Measurements from ENCODE around the gene PRPF38A. TPM values are rescaled to one million over a fixed set of nuclear protein-coding genes. Genes with fewer than 3 reads are reported as not detected.

Gene PRPF38A
- total and polyA plus RNA-seq, 2 donors (not counting 3 experiments of a cell fraction or from before 2014, with no cell fraction given), result 16.0 to 42.0 TPM

DNA sequence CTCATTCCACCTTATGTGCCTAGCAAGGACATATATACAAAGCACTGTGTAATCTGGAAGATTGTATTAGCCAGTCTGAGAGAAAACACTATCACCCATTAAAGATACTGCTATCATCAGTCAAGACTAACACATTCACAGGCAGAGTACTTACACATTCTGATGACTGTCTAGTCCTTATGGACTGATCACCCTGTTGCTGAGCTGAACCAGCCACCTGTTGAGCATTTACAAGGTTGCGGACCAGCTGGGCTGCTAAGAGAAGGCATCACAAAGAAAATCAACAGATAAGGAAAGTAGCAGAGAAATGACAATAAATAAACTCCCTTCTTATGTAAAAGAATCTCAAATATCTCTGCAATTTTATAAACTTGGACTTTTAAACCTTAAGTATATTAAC is 30.8 kb downstream of the PRPF38A start:
- intact Hi-C loops (cut with micrococcal nuclease) (no loop called here), dilution Hi-C loops (cut with MboI; ENCODE audit: extremely low pct_ligation_motif_present, low sequenced_read_pairs) (no loop called here)
- Histone ChIP-seq H3K27ac (ENCODE audit: insufficient read depth, low read depth, low read length) (no peak overlapping the region), H3K79me2 (ENCODE audit: control insufficient read depth, insufficient read depth, low read length) (no peaks in the 10 kb centered on the region), H2AFZ (ENCODE audit: low read depth, low read length) (no peak overlapping the region), H3K9me1 (replicated peaks; ENCODE audit: control insufficient read depth, extremely low read depth, insufficient read depth, low read length) (no peaks in the 10 kb centered on the region), H3K4me2 (ENCODE audit: insufficient read depth, low read length) (no peak overlapping the region), H3K36me3 (ENCODE audit: control insufficient read depth in 2 of 2, extremely low read depth in 1 of 2, insufficient read depth in 2 of 2, low read length in 2 of 2) (peaks cover 5 to 8% of the 10 kb centered on the region in 2 experiments), H3K9me3 (replicated peaks; ENCODE audit: control insufficient read depth, insufficient read depth, low read length) (no peaks in the 10 kb centered on the region), H3K27me3 (ENCODE audit: control insufficient read depth in 2 of 2, insufficient read depth in 2 of 2, low read length in 2 of 2) (no peaks in the 10 kb centered on the region), H3K9ac (replicated peaks; ENCODE audit: extremely low read depth, insufficient read depth, low read length) (no peak overlapping the region), H3K4me1 (ENCODE audit: control insufficient read depth, extremely low read depth, insufficient read depth, low read length) (no peaks in the 10 kb centered on the region), H3K4me3 (replicated peaks in 1 of 3; ENCODE audit: insufficient read depth in 1 of 3, low read depth in 1 of 3, low read length in 3 of 3) (no peak overlapping the region), H4K20me1 (replicated peaks; ENCODE audit: control insufficient read depth, extremely low read depth, insufficient read depth, low read length) (no peaks in the 10 kb centered on the region)
- TF ChIP-seq EZH2 (IDR thresholded peaks at IDR 0.05; ENCODE audit: borderline replicate concordance, low read depth, low read length, severe bottlenecking) (no peak), CTCF (IDR thresholded peaks at IDR 0.05; ENCODE audit: extremely low read depth in 1 of 2, insufficient read depth in 1 of 2, low read depth in 1 of 2, low read length in 2 of 2) (no peak), POLR2AphosphoS5 (IDR thresholded peaks at IDR 0.05; ENCODE audit: insufficient read depth, low read depth, low read length) (no peak), JUN (IDR thresholded peaks at IDR 0.05; ENCODE audit: borderline replicate concordance, insufficient read depth, insufficient read length, low read depth) (no peak), FOS (IDR thresholded peaks at IDR 0.05; ENCODE audit: borderline replicate concordance, insufficient read depth, low read length) (no peak), GATA2 (IDR thresholded peaks at IDR 0.05; ENCODE audit: insufficient read depth, insufficient read length, low read depth, low read length) (no peak), POLR2A (IDR thresholded peaks at IDR 0.05; ENCODE audit: low read depth, low read length) (no peak), MYC (IDR thresholded peaks at IDR 0.05; ENCODE audit: low read depth, low read length) (no peak)
- TF ChIP-seq, protein P1, sequence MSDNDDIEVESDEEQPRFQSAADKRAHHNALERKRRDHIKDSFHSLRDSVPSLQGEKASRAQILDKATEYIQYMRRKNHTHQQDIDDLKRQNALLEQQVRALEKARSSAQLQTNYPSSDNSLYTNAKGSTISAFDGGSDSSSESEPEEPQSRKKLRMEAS (IDR thresholded peaks at IDR 0.05; ENCODE audit: insufficient read depth, insufficient read length), result no peak
- DNase-seq (ENCODE audit: low read depth, low spot score) (no peak), FAIRE-seq (no peak)
- BruUV-seq (replicated peaks), result no TSS peak
- ChIA-PET CTCF (no interaction called here), POLR2A (no interaction called here)

Data from endothelial cell of umbilical vein (primary cell).